ENCODE data around the gene CCDC13. TPM values are rescaled to one million over a fixed set of nuclear protein-coding genes. Genes with fewer than 3 reads are reported as not detected.
A peak's percentile ranks its signal among the peaks of the same experiment; 100 is the strongest.

CCDC13 gene
- total RNA-seq, 1 experiment from 2014 or later: 0.82 TPM

DNA sequence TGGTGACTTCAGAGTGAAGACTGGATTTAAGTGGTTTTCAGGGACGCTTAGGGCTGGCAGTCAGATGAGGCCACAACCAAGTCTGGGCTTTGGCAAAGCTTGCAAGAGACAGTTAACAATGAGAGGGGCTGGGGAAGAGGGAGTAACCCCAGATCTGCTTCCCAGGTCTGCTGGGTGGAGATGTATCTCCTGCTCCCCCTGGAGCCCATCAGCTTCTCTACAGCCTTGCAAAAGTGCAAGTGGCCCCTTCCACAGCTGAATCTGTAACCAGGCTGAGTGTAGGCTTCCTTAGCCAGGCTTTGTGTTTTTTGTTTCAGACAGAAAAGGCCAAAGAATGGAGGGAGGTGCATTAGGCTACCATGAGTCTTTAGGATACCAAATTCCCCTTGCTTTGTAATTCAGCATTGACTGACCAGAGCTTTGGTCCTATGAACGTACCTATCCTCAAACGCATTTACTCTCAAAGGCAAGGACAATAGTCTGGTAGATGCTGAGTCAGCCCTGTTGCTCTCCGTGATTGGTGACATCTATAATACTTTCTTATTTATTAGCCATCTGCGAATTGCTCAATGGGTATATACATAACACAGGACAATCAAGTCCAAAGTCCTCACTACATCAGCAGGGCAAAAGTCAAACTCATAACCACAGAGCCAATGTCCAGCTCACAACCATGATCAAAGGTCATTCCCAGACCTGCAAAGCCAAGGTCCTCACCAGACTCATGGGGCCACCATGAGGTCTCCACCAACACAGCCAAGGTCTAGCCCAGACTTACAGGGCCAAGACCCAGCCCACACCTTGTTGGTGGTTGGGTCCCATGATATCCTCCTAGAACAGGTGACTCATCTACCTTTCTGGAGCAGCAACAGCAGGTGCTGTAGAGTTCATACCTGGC, 17.1 kb downstream of the CCDC13 start:
- CTCF ChIA-PET: interaction anchor here (0.6 to 1.6 kb wide), 4 partner anchors 9 to 494 kb away, joined by 4 to 14 read pairs (median 4); no protein-coding TSS in a partner anchor
- no peaks in the 10 kb centered on the region for H3K9me3 ChIP-seq
- Mint-ChIP-seq H3K4me1 (ENCODE audit: low read depth, unreplicated experiment) (no peaks in the 10 kb centered on the region), H3K27ac (ENCODE audit: unreplicated experiment) (no peak overlapping the region), H3K36me3 (ENCODE audit: insufficient read depth, unreplicated experiment) (peaks cover 4% of the 10 kb centered on the region), H3K27me3 (ENCODE audit: insufficient read depth, unreplicated experiment) (no peaks in the 10 kb centered on the region), H3K4me3 (ENCODE audit: unreplicated experiment) (no peak overlapping the region), H3K9me3 (ENCODE audit: unreplicated experiment) (no peaks in the 10 kb centered on the region)
- H3K27me3 ChIP-seq (replicated peaks; ENCODE audit: control insufficient read depth, insufficient read depth, low read length): no peaks in the 10 kb centered on the region
- no peak overlapping the region for H3K4me3 ChIP-seq (ENCODE audit: low read depth, low read length)
- H3K4me1 ChIP-seq: peaks cover 7% of the 10 kb centered on the region; the same call in 1 of the 2 replicates
- no peaks in the 10 kb centered on the region for H3K36me3 ChIP-seq (ENCODE audit: control insufficient read depth, insufficient read depth, low read length)
- POLR2A ChIA-PET: no interaction called here
- peak; percentile 39 to 59 for DNase-seq
- TF ChIP-seq, protein P1, sequence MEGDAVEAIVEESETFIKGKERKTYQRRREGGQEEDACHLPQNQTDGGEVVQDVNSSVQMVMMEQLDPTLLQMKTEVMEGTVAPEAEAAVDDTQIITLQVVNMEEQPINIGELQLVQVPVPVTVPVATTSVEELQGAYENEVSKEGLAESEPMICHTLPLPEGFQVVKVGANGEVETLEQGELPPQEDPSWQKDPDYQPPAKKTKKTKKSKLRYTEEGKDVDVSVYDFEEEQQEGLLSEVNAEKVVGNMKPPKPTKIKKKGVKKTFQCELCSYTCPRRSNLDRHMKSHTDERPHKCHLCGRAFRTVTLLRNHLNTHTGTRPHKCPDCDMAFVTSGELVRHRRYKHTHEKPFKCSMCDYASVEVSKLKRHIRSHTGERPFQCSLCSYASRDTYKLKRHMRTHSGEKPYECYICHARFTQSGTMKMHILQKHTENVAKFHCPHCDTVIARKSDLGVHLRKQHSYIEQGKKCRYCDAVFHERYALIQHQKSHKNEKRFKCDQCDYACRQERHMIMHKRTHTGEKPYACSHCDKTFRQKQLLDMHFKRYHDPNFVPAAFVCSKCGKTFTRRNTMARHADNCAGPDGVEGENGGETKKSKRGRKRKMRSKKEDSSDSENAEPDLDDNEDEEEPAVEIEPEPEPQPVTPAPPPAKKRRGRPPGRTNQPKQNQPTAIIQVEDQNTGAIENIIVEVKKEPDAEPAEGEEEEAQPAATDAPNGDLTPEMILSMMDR (IDR thresholded peaks at IDR 0.05; ENCODE audit: insufficient read depth in 1 of 2, low read depth in 1 of 2, low read length in 1 of 2, severe bottlenecking in 1 of 2, unreplicated experiment in 1 of 2): peak; percentile 32 to 49
- BruUV-seq (replicated peaks): no TSS peak
- intact Hi-C loops (cut with micrococcal nuclease; ENCODE audit: unreplicated experiment): no loop called here

DNA sequence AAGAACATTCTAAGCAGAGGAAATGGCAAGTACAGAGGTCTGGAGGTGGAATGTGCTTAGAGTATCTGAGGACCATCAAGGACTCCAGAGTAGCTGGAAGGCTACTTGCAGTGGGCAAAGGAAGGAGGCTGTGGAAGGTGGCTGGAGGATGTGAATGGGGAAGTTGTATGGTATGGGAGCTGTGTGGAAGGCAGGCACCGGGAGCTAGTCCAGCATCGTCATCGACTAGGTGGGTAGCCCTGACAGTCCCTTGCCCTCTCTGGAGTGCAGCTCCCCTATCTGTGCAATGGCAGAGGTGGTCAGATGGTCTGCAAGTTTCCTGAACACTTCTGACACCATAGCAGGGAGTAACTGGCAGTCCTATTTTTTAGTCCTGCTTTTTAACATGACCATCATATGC, 19.3 kb downstream of the CCDC13 start:
- ChIA-PET POLR2A (no interaction called here), CTCF (no interaction called here)
- H3K9me3 ChIP-seq: no peaks in the 10 kb centered on the region
- Mint-ChIP-seq H3K9me3 (ENCODE audit: unreplicated experiment) (no peaks in the 10 kb centered on the region), H3K36me3 (ENCODE audit: insufficient read depth, unreplicated experiment) (peaks cover 4% of the 10 kb centered on the region), H3K4me1 (ENCODE audit: low read depth, unreplicated experiment) (no peaks in the 10 kb centered on the region), H3K27me3 (ENCODE audit: insufficient read depth, unreplicated experiment) (no peaks in the 10 kb centered on the region), H3K27ac (ENCODE audit: unreplicated experiment) (no peak overlapping the region), H3K4me3 (ENCODE audit: unreplicated experiment) (no peak overlapping the region)
- no peak overlapping the region for H3K4me3 ChIP-seq (ENCODE audit: low read depth, low read length)
- TF ChIP-seq, protein P1 (IDR thresholded peaks at IDR 0.05; ENCODE audit: insufficient read depth in 1 of 2, low read depth in 1 of 2, low read length in 1 of 2, severe bottlenecking in 1 of 2, unreplicated experiment in 1 of 2): no peak
- H3K4me1 ChIP-seq: peaks cover 7% of the 10 kb centered on the region; the same call in 1 of the 2 replicates
- H3K36me3 ChIP-seq (ENCODE audit: control insufficient read depth, insufficient read depth, low read length): no peaks in the 10 kb centered on the region
- no peak for DNase-seq
- intact Hi-C loops (cut with micrococcal nuclease; ENCODE audit: unreplicated experiment): loop anchor here (5.0 kb wide), 1 partner anchor 171 kb away; the partner anchor contains the start of gene SEC22C
- no TSS peak for BruUV-seq (replicated peaks)
- H3K27me3 ChIP-seq (replicated peaks; ENCODE audit: control insufficient read depth, insufficient read depth, low read length): no peaks in the 10 kb centered on the region

DNA sequence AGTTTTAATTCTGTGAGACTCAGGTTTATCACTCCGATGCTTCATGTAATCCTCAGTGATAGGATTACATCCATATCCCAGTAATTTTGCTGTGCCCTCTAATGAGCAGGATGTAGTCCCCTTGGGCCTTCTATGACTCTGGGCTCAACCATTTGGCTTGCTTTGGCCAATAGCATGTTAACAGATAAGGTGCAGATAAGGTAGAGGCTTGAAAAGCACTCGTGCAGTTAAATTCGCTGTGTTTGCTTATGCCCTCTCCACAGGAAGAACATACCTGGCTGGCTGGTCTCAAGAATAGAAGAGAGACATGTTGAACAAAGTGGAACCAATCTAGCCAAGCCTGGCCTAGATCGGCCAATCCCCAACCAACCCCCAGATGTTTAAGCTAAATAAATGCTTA, 20.1 kb downstream of the CCDC13 start:
- Mint-ChIP-seq H3K4me1 (ENCODE audit: low read depth, unreplicated experiment) (no peaks in the 10 kb centered on the region), H3K9me3 (ENCODE audit: unreplicated experiment) (no peaks in the 10 kb centered on the region), H3K27ac (ENCODE audit: unreplicated experiment) (no peak overlapping the region), H3K36me3 (ENCODE audit: insufficient read depth, unreplicated experiment) (no peaks in the 10 kb centered on the region), H3K4me3 (ENCODE audit: unreplicated experiment) (no peak overlapping the region), H3K27me3 (ENCODE audit: insufficient read depth, unreplicated experiment) (no peaks in the 10 kb centered on the region)
- no peaks in the 10 kb centered on the region for H3K36me3 ChIP-seq (ENCODE audit: control insufficient read depth, insufficient read depth, low read length)
- intact Hi-C loops (cut with micrococcal nuclease; ENCODE audit: unreplicated experiment): loop anchor here (5.0 kb wide), 1 partner anchor 171 kb away; the partner anchor contains the start of gene SEC22C
- TF ChIP-seq, protein P1 (IDR thresholded peaks at IDR 0.05; ENCODE audit: insufficient read depth in 1 of 2, low read depth in 1 of 2, low read length in 1 of 2, severe bottlenecking in 1 of 2, unreplicated experiment in 1 of 2): no peak
- no peaks in the 10 kb centered on the region for H3K9me3 ChIP-seq
- peaks cover 7% of the 10 kb centered on the region; the same call in 1 of the 2 replicates for H3K4me1 ChIP-seq
- ChIA-PET CTCF (no interaction called here), POLR2A (no interaction called here)
- BruUV-seq (replicated peaks): no TSS peak
- H3K27me3 ChIP-seq (replicated peaks; ENCODE audit: control insufficient read depth, insufficient read depth, low read length): no peaks in the 10 kb centered on the region
- DNase-seq: no peak
- H3K4me3 ChIP-seq (ENCODE audit: low read depth, low read length): no peak overlapping the region

Data from Caco-2 (cell line).